GM20000 (cell line): ENCODE data around the gene FAM227B.
"Not testable (repeated sequence)": the region's sequence is repeated elsewhere in the genome, so short reads cannot be mapped to it uniquely, and the experiment has no call there.

Experiments
- DNase-seq: peaks from one replicate; pipeline ENCODE4 v3.0.0; 2012; ENCODE audit warnings: low spot score
- TF ChIP-seq, protein P1 (sequence below): IDR thresholded peaks from 2 replicates; pipeline ENCODE4 v1.5.1; 2012; ENCODE audit warnings: mild to moderate bottlenecking, control low read depth; ENCODE audit errors: extremely low read depth, missing control alignments

FAM227B gene

DNA sequence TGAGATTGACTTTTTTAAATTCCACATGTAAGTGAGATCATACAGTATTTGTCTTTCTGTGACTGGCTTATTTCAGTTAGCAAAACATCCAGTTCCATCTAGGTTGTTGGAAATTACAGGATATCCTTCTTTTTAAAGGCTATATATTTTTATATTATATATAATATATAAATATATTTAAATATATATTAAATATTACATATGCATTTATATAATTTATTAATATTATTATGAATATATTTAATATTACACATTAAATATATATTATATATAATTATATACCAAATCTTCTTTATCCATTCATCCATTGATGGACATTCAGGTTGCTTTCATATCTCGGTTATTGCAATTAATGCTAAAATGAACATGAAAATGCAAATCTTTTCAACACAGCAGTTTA is 49.9 kb downstream of the FAM227B start:
- TF ChIP-seq, protein P1, sequence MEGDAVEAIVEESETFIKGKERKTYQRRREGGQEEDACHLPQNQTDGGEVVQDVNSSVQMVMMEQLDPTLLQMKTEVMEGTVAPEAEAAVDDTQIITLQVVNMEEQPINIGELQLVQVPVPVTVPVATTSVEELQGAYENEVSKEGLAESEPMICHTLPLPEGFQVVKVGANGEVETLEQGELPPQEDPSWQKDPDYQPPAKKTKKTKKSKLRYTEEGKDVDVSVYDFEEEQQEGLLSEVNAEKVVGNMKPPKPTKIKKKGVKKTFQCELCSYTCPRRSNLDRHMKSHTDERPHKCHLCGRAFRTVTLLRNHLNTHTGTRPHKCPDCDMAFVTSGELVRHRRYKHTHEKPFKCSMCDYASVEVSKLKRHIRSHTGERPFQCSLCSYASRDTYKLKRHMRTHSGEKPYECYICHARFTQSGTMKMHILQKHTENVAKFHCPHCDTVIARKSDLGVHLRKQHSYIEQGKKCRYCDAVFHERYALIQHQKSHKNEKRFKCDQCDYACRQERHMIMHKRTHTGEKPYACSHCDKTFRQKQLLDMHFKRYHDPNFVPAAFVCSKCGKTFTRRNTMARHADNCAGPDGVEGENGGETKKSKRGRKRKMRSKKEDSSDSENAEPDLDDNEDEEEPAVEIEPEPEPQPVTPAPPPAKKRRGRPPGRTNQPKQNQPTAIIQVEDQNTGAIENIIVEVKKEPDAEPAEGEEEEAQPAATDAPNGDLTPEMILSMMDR: no peak
- no peak for DNase-seq

DNA sequence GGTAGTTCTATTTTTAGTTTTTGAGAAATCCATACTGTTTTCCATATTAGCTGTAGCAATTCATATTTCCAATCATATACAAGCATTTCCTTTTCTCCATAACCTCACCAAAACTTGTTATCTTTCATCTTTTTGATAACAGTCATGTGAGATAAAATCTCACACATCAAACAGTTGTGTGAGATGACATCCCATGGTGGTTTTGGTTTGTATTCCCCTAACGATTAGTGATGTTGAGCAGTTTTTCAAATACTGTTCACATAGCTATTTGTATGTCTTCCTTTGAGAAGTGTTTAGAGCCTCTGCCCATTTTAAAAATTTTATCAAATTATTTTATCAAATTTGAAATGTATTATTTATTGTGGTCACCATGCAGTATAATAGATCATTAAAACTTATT is 50.4 kb downstream of the FAM227B start:
- TF ChIP-seq, protein P1: no peak
- no peak for DNase-seq

DNA sequence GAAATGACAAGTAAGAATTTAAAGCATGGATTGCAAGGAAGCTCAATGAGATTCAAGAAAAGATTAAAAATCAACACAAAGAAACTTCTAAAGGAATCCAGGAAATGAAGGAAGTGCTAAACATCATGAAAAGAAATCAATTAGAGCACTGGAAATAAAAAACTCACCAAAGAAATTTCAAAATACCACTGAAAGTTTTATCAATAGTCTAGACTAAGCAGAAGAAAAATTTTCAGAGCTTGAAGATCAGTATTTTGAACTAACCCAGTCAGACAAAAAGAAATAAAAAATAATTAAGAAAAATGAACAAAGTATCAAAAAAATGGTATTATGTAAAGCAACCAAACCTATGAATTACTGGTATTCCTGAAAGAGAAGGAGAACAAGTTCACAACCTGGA is 60.6 kb downstream of the FAM227B start:
- DNase-seq: no peak
- TF ChIP-seq, protein P1: no peak

DNA sequence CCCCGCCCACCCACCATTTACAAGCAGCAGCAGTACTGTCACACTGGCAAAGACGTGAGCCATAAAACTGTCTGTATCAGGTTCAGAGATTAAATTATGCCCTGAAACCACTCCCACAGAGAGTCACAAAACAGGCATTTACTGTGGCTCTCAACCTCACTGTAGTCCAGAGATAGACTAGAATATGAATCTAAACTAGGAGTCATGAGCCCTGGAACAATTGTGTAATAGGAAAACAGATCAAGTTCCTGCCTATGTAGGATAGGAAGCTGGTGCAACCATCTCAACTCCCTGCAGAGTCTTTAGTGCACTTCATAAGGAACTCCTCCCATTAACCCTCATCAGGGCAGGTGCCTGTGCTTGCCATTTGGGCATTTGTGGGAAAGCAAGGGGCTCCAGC is 61.7 kb downstream of the FAM227B start:
- TF ChIP-seq, protein P1: no peak
- no peak for DNase-seq

DNA sequence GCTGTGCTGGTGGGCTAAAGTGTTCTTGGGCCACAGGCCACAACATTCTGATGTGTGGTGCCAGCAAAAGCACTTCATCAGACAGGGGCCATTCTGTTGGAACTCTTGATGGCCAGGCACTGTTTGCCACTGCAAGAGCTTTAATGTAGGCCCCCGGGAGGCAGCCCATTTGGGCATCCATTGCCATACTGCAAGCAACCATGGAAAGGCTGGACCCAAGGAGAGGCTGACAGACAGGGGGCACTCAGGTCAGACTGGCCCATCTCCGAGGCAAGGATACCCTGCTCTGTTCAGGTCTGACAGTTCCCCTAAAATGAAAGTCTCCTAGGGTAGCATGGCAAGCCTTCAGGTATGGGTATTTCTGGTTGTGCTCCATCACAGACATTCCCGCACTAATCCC is 64.2 kb downstream of the FAM227B start:
- TF ChIP-seq, protein P1: no peak
- no peak for DNase-seq

DNA sequence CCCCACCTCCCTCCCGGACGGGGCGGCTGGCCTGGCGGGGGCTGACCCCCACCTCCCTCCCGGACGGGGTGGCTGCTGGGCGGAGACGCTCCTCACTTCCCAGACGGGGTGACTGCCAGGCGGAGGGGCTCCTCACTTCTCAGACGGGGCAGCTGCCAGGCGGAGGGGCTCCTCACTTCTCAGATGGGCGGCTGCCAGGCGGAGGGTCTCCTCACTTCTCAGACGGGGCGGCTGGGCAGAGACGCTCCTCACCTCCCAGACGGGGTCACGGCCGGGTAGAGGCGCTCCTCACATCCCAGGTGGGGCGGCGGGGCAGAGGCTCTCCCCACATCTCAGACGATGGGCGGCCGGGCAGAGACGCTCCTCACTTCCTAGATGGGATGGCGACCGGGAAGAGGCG is 70.3 kb downstream of the FAM227B start:
- not testable (repeated sequence) for DNase-seq

DNA sequence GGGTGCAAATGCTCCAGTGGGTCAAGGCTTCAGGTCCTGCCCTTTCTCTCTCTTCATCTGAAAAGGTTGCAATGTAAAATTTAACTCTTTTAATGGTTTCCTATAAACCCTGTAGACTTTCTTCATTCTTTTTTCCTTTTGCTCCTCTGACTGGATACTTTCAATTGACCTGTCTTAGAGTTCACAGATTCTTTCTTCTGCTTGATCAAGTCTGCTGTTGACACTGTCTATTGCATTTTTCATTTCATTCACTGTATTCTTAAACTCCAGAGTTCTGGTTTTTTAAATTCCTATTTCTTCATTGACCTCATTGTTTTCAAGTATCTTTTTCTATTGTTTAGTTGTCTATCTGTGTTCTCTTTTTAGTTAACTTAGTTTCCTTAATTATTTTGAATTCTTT is 82.1 kb downstream of the FAM227B start:
- no peak for DNase-seq
- TF ChIP-seq, protein P1: no peak

DNA sequence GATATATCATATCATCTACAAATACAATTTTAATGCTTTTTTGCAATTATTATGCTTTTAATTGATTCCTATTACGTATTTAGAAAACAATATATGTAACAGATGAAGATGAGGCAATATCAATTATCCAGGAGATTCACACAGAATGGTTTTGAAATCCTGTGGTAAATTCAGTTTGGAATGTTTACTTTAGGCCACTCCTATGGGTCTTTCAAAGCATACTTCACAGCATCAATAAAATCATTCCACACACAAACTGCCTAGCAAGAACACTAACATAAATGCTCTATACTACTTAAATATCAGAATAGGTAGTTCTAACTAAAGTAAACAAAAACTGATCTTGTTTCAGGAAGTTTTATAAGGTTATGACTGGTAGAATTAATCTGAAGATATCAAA is 90.5 kb downstream of the FAM227B start:
- TF ChIP-seq, protein P1: no peak
- no peak for DNase-seq
